HG03469 (cell line): ENCODE data around the gene SGCG.

Source experiments
- ATAC-seq: cut with Tn5 transposase; IDR thresholded peaks from one replicate; pipeline ENCODE4 v1.9.1; 2021; ENCODE audit warnings: mild to moderate bottlenecking, moderate library complexity, moderate number of reproducible peaks; ENCODE audit not compliant: unreplicated experiment

SGCG gene

GRCh38 chr13:23323946-23324709, 143.3 kb downstream of the SGCG start:
- ATAC-seq = no peak

GRCh38 chr13:23325191-23325590, 144.4 kb downstream of the SGCG start:
- ATAC-seq = no peak

- ATAC-seq = no peak
Measured at GRCh38 chr13:23330356-23330755, 149.6 kb downstream of the SGCG start.

GRCh38 chr13:23339225-23339624, 158.4 kb downstream of the SGCG start:
- no peak for ATAC-seq

- no peak for ATAC-seq
Measured at GRCh38 chr13:23344931-23345595, 164.3 kb downstream of the SGCG start.

- no peak for ATAC-seq
Measured at GRCh38 chr13:23347601-23348000, 166.8 kb downstream of the SGCG start.

- no peak for ATAC-seq
Measured at GRCh38 chr13:23348262-23349127, 167.7 kb downstream of the SGCG start.

- ATAC-seq = no peak
Measured at GRCh38 chr13:23349161-23349897, 168.6 kb downstream of the SGCG start.

GRCh38 chr13:23350009-23350408, 169.2 kb downstream of the SGCG start:
- no peak for ATAC-seq

GRCh38 chr13:23352161-23352560, 171.4 kb downstream of the SGCG start:
- no peak for ATAC-seq

- no peak for ATAC-seq
Measured at GRCh38 chr13:23354520-23354919, 173.7 kb downstream of the SGCG start.

- no peak for ATAC-seq
Measured at GRCh38 chr13:23356368-23356767, 175.6 kb downstream of the SGCG start.

- no peak for ATAC-seq
Measured at GRCh38 chr13:23357349-23357748, 176.6 kb downstream of the SGCG start.

GRCh38 chr13:23359882-23360281, 179.1 kb downstream of the SGCG start:
- no peak for ATAC-seq

- no peak for ATAC-seq
Measured at GRCh38 chr13:23365652-23366051, 184.9 kb downstream of the SGCG start.

GRCh38 chr13:23367907-23368306, 187.1 kb downstream of the SGCG start:
- no peak for ATAC-seq

GRCh38 chr13:23372264-23372906, 191.6 kb downstream of the SGCG start:
- ATAC-seq = no peak
